ENCODE measurements around the gene ADAM10.

- no peak for TF ChIP-seq POLR2A (IDR thresholded peaks at IDR 0.05; ENCODE audit: low read depth, low read length)
- no peak for TF ChIP-seq POLR2AphosphoS5 (IDR thresholded peaks at IDR 0.05; ENCODE audit: low read depth, low read length)
These were observed 199.8 kb downstream of the ADAM10 start for GRCh38 chr15:58549785-58550074.

Measured in GM12892 (cell line).